Subcutaneous adipose tissue (tissue), 4 donors: ENCODE data around the gene RANGRF. TPM values are rescaled to one million over a fixed set of nuclear protein-coding genes. Genes with fewer than 3 reads are reported as not detected.

ENCODE experiments used
- CTCF ChIP-seq: fragments of 450-650 bp; IDR thresholded peaks from one replicate; pipeline ENCODE4 v1.5.1; 2016; ENCODE audit warnings: low read depth, mild to moderate bottlenecking, control low read depth, antibody characterized with exemption, moderate library complexity
- total RNA-seq, 4 donors: library from RNA; depleted of rRNA; stranded (reverse); fragments of >200 nt; gene quantifications; one replicate each; pipeline ENCODE4 v1.1.0, GENCODE V29; 2016

The RANGRF gene
- total RNA-seq, 4 donors from 2014 or later, result 16.5 to 23.2 (median 19.0) TPM

DNA sequence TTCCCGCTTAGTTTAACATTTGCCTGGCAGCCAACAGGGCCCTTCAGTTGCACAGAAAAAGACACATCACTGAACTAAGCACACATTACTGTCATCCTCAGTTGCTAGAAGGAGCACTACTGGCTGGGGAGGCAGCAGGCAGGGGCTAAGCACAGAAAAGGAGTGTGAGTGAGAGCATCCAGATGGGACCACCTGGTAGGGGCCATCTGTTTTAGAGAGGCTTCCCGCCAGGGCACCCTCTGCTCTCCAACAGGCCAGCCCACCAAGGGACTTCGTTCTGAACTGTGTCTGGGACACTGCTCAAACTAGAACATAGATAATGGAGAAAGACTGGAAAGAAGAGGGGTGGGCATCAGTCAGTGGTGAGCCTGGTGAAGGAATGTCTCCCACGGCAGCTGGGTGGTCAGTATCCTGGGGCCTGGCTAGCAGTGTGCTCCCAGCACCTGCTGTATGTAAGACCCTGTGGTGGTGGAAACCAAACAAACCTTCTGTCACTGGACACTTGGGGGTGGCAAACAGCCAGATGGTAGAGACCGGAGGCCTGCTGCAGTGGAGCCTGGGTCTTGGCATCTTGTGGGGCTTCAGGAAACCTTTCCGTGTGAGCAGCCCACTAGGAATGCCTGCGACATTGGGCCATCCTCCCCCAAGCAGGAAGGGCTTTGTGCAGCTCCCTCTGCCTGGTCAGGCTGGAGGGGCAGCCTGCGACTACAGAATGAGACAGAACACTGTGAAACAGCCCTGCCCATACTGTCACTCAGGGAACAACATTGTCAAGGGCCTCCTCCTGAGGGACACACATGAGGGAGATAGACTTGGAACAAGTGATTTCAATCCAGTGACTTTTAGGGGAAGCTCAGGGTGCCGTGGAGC lies 12.8 kb upstream of the RANGRF start:
- TF ChIP-seq CTCF, result no peak

- TF ChIP-seq CTCF, result no peak
Measured at GRCh38 chr17:8277317-8277716, 11.2 kb upstream of the RANGRF start.

GRCh38 chr17:8282345-8282744 lies 6.1 kb upstream of the RANGRF start:
- TF ChIP-seq CTCF, result no peak

DNA sequence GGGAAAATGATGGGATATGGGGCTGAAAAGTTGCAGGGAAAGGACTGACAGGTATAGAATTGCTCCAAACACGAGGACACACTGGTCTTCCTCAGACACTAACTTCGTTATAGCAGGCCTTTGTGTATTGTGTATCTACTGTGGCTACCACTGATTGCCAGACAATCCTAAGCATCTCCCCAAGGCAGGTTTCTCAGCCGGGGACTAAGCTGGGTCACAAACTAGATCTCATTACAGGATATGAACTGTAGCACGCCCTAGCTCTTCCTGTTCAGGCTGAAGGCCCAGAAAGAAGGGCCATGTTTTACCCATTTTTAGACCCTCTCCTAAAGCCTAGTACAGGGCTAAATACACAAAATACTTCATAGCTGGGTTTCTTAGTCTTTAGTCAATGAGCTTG lies 5.1 kb upstream of the RANGRF start:
- TF ChIP-seq CTCF, result no peak

DNA sequence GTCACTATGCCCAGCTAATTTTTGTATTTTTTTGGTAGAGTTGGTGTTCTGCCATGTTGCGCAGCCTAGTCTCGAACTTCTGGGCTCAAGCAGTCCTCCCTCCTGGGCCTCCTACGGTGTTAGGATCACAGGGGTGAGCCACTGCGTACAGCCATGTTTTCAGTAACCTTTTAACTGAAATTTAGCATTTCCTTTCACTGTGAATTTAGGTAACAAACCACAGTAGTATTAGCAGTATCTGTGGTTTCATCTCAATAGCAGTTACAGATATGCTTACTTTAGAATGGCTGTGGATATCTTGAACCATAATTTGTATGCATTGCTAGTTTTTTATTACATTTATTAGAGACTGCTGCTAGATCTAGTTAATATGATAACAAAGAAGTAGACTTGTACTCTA lies 4.3 kb upstream of the RANGRF start:
- no peak for TF ChIP-seq CTCF

DNA sequence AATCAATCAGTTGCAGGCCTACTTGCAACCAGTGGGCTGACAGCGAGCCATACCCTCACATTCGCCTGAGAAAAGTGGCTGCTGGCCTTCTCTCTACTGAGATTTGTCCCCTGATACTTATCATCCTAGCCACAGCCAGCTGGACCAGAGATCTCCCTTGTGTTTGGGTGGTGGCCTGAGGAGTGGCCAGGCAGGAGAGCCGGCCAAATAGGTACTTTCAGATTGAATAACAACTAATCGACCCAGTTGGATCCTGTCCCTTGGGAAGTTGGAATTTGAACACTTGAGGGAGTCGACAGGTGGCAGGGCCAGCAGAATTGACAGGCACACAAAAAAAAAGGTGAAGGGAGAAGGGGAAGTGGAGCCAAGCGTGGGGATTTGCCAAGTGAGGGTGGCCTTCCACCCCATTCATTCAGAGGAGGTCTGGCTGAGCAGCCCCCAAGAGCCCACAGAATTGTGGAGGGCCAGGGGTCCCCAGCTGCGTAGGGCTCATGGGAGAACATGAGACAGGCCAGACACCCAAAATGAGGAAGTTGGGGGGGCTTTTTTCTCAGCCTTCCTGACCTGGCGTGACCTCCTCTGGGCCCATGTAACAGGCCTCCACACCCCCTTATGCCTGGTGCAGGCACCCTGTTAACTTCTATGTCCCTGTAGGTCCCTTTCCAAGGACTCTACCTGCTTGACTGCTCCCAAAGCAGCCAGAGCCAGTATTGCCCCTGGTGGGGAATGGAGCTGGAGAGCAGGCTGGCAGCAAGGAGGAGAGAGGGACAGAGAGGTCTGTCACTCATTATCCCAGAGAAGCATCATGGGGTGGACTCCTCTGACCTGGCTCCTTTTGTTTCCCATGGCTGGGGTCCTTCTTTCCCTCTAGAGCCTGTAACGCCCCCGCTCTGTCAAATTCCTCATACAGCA lies 2.9 kb upstream of the RANGRF start:
- TF ChIP-seq CTCF, result no peak
